GM18909 (cell line): Measurements from ENCODE around the gene CDKAL1.

Experiments
- ATAC-seq: cut with Tn5 transposase; IDR thresholded peaks from one replicate; pipeline ENCODE4 v1.9.1; 2021; ENCODE audit warnings: mild to moderate bottlenecking; ENCODE audit not compliant: unreplicated experiment, poor library complexity

CDKAL1 gene

DNA sequence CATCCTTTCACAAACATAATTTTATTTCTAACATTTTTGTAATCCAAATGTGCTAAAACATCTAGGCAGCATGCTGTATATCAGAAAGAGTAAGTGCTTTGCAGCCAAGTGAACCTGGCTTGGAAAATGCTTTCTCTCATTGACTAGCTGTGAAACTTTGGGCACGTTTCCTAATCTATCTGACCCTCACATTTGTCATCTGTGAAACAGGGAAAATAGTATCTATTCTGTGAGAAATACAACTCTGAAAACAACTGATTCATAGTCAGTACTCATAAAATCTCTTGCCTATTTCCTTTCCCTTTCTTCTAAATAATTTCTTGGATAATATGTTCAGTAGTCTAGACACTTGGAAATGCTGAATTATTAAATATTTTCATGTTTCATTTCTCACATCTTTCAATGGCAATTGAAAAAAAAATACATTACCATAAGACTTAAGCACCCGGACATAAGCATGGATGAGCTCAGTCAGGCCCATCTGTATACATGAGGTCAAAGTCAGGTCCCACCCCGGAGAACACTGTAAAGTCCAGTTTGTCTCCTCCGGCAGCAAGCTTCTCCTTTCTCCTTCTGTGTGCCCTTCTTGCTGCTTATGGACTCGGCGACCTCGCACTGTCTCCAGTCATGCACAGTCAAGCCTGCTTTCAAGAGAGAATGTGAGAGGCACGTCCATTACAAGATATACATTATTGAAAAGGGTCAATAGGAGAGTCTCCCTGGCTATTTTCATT lies 604.2 kb downstream of the CDKAL1 start:
- no peak for ATAC-seq

DNA sequence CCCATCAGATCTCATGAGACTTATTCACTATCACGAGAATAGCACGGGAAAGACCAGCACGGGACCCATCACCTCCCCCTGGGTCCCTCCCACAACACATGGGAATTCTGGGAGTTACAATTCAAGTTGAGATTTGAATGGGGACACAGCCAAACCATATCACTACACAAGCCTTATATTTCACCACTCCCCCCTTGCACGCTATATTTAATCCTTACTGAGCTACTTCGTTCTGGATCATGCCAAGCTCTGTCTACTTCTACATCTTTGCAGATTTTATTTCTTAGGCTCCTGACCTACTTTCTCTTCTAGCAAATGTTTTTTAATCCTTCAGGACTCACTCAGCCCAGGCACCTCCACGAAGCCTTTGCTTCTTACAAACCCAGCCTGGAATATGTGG lies 606.7 kb downstream of the CDKAL1 start:
- ATAC-seq = no peak

GRCh38 chr6:21141616-21142303 lies 607.5 kb downstream of the CDKAL1 start:
- no peak for ATAC-seq

- ATAC-seq = no peak
These were observed 608.5 kb downstream of the CDKAL1 start for GRCh38 chr6:21142741-21143140.

DNA sequence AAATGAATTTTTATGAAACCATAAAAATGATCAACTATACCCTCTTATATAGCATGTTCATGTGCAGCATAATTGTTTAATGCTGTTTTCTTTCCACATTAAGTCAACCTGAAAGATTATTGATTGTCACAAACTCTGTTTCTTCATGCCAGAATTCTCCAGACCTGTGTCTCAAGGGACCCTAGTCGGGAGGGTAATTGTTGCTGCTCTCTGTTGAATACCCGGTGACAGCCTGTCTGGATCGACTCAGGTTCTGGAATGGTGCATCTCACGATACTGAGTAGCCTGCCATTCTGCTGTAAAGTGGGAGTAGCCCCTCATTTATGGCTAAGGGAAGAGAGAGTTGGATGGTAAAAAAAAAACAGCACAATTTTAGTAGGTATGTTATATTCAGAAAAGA lies 609.4 kb downstream of the CDKAL1 start:
- no peak for ATAC-seq

- no peak for ATAC-seq
These were observed 610.7 kb downstream of the CDKAL1 start for GRCh38 chr6:21144928-21145327.

- no peak for ATAC-seq
These were observed 613.7 kb downstream of the CDKAL1 start for GRCh38 chr6:21147995-21148394.

- no peak for ATAC-seq
These were observed 615.2 kb downstream of the CDKAL1 start for GRCh38 chr6:21149470-21149869.

GRCh38 chr6:21150667-21151066 lies 616.4 kb downstream of the CDKAL1 start:
- ATAC-seq = no peak

DNA sequence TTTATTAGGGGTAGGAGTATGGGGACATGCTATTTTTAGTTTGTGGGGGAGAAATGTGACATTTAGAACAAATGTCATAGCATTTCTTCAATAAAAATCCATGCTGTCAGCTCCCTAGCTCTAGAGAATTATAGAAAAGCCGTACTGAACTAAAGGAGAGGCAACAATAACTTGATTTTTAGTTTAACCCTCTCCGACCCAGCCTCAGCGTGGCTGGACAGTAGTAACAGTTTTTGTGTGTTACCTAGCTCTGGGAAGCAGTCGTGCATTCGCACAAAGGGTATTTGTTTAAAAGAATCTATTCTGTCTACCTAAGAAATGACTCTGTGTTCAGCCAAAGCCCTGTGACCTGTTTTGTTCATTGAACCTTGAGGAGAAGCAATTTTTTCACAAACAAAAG lies 616.9 kb downstream of the CDKAL1 start:
- ATAC-seq = no peak

DNA sequence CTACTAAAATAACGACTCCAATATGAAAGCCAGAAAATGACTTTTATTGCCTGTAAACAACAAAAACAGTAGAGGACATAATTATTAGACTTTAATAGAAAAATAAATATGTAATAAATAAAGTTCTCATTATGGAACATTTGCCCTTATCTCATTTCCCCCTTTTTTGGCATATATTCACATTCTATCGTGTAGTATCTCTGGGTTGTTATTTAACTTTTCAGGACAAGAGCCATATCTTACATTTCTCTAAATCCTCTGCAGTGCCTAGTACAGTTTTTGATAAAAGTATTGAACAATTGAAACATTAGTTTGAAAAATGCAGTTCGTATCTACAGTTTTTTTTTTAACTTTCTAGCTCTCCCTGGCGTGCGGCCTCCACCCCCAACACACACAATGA lies 617.3 kb downstream of the CDKAL1 start:
- ATAC-seq = no peak

DNA sequence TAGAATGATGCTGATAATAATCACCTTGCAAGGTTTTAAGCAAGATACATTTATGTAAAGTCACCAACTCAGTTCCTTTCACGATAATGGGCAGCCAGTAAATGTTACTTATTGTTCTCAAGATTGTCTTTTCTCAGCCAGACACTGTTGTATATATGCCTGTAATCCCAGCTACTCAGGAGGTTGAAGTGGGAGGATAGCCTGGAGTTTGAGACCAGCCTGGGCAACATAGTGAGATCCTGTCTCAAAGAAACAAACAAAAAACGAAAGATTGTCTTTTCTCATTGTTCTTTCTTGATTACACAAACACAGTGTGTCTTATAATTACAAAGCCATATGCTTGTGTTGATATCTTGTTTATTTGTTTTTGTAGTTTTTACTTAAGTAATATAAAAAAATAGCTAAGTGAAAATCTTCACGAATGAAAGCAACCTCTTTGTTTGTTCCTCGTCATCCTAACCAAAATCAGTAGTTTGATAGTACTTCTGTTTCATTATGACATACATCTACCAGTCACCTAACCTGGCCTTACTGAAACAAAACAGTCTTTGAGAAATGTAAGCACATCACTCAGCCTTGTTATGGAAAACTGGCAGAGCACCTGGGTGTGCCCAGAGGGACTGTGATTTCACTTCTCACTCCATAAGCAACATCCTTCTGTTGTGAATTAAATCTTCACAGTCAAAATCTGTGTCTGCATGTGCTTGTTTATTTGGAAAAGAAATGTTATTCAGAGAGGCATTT lies 623.1 kb downstream of the CDKAL1 start:
- peak; percentile 82 for ATAC-seq

DNA sequence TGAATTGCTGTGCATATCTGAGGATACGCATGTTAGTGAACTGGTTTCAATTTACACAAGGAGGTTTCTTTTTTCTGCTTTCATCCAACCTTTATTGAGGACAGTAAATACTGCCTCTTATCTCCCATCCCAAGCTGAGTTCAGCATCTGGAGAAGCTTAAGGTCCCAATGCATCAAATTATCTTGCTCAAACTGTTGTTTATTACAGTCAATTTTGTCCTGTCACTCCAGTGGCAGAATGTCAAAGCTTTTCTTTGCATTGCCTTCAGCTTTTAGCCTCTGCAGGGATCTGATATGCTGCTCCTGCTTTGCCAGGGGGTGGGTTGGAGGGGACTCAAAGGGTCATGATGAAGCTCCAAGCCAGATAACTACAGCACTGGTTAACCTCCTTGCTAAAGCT lies 623.9 kb downstream of the CDKAL1 start:
- no peak for ATAC-seq

DNA sequence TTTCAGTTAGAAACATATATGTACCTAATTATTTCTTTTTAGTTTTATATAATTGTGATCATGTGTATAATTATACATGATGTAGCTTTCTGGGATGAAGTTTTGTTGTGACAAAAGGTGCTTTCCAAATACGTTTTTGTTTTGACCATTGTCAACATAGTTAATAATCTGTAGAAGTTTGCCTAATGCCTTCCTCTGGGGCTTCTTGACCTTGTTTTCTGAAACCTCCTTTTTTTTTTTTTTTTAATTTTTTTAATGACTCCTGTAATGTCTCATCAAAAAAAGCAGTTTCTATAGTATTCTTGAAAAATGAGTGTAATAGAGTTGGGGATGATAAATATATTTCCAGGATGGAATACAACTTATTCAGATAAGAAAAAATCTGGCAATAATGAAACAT lies 624.6 kb downstream of the CDKAL1 start:
- peak; percentile 51 for ATAC-seq

DNA sequence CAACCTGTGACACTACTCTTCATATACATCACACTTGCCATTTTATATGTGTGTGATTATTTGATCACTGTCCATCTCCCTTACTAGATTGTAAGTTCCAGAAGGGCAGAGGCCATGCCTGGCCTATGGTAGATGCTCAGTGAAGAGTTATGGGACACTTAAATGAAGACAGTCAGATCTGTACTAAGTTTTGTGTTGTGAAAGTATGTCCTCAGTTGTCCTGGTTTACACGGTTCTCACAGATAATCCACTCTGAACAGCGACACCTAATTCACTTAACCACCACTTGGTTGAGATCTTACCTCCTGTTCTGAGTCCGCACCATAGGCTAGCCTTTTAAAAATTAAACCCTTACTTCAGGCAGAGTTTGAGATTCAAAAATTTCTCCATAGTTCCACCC lies 625.2 kb downstream of the CDKAL1 start:
- ATAC-seq = peak; percentile 38

DNA sequence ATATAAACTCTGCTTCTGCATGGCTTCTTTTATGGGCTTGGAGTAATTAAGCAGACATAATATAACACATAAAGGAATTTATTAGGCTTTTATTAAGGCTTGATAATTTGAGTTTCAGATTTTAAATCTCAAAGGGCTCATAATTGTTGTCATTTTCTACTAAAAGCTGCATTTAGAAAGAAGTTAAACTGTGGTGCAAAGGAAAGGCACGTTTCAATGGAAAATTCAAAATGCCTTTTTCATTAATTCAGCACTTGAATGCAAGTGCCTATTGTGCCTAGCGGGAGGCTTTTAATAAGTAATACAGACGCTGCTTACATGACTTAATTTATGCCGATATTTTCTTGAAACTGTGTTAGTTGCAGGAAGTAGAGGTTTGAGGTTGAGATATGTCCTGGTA lies 627.5 kb downstream of the CDKAL1 start:
- ATAC-seq = no peak

DNA sequence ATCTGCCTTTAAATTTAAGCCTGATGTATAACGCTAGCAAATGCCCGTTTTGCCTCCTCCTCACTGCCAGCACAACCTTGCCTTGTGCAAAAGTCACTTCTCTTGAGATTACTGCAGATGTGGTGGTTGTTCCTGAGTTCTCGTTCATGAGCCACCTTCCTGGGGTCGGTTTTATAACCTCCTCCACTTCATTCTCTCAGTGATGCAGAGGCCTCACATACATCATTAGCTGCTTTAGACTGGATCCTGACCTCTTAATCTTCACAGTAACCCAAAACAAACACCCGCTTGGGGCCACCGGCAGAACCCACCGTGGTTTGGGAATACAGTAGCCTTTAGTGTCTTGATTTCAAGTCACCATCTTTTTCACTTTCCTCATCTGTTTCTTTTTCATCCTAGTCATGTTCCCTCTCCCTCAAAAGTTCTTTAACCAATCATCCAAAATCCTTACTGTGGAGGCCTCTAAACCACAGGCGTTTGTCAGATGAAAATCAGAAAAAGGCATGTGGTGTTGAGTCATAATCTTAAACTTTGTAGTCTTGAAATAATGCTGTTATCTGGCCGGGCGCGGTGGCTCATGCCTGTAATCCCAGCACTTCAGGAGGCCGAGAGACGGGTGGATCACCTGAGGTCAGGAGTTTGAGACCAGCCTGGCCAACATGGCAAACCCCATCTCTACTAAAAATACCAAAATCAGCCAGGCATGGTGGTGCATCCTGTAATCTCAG lies 629.0 kb downstream of the CDKAL1 start:
- no peak for ATAC-seq

DNA sequence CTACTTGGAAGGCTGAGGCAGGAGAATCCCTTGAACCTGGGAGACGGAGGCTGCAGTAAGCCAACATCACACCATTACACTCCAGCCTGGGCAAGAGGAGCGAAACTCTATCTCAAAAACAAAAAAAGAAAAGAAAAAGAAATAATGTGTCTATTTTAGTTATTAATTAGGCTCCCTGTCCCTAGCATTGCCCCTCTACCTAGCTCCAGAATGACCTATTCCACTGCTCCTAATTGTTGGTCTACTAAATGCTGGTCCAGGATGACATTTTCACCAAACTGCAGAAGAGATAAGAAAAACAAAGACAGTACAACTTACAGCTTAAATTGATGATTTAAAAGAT lies 629.6 kb downstream of the CDKAL1 start:
- ATAC-seq = no peak

DNA sequence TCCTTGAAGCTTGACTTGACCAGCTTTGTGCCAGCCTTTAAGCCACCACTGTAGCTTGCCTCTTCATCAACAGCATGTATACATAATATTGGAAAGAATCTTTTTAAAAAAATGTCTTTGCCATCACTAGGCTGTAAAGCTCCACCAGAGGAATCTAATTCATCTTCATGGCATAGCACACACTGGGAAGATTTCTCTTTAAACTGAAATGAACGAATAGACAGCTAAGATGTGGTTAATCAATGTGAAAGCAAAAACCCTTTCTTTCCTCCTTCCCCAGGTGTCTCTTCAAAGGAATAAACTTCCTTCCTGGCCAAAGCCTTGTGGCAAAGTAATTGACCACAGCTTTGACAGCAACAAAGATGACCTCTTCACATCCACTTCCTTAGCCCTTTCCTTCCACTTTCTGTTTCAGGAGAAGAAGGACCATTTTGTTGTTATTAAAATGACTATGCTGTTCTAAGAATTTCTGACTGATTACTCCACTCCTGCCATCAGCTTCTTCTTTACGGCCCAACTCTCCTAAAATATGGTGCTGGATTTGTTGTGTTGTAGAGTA lies 630.6 kb downstream of the CDKAL1 start:
- ATAC-seq = peak; percentile 80

DNA sequence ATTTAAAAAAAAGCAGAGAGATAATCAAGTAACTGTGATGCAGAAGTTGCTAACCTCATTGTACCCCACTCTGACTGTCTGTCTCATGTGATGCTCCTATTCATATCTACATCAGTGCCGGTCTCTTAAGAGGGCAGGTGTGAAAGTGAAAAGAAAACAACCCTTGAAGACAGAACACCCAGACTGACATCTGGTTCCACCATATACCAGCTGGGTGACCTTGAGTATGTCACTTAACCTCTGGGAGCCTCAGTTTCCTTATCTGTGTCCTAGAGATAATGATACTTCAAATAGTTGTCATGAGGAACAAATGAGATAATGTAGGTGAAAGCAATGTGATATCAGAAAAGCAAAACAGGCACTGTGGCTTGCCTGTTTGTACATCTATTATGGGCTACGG lies 632.5 kb downstream of the CDKAL1 start:
- peak; percentile 62 for ATAC-seq

DNA sequence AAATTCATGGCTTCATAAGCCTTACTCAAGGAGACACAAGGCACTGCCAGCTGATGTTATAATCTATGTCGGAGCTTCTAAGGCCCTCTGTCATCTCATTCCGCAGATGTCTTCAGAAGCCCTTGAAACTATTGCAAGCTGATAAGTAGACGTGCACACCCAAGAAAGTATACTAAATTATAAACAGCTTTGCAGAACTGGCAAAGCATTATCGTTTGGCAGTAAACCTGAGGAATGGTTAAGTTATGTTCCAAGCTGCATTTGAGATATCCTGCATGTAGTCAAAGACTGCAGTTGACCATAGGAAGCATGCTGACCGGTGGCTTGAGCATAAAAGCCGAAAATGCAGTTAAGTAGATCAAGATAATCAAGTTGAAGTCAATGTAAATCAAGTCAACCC lies 633.5 kb downstream of the CDKAL1 start:
- ATAC-seq = no peak
